Cardiac fibroblast (primary cell): ENCODE results near the gene PCDHGA4.
A peak's percentile ranks its signal among the peaks of the same experiment; 100 is the strongest.
"Not testable (repeated sequence)": the region's sequence is repeated elsewhere in the genome, so short reads cannot be mapped to it uniquely, and the experiment has no call there.

Experiments
- DNase-seq, 2 donors: peaks; one replicate each; pipeline versions ENCODE4 v3.0.0 to v3.0.0-alpha.2; 2010; ENCODE audit warnings: low read depth in 2 of 2
- H3K4me3 ChIP-seq, 2 donors: replicated peaks in 1 of 2; 1 replicate in 1 of 2; 2 replicates in 1 of 2; pipeline ENCODE4 v1.5.1; 2011; ENCODE audit warnings: low read depth in 2 of 2, low read length in 2 of 2, mild to moderate bottlenecking in 2 of 2, moderate library complexity in 1 of 2
- CTCF ChIP-seq: IDR thresholded peaks from one replicate; pipeline ENCODE4 v1.5.1; 2011; ENCODE audit warnings: low read depth, mild to moderate bottlenecking, low read length, inconsistent platforms

PCDHGA4 gene

GRCh38 chr5:141322261-141322660, 32.6 kb upstream of the PCDHGA4 start:
- TF ChIP-seq CTCF: no peak
- no peak overlapping the region for H3K4me3 ChIP-seq
- DNase-seq: no peak

- peak; percentile 78 for TF ChIP-seq CTCF
- H3K4me3 ChIP-seq: peak overlapping the region; percentile 35 to 41
- DNase-seq: peak; percentile 72 to 81
Observed at GRCh38 chr5:141326088-141326854, 28.6 kb upstream of the PCDHGA4 start.

- TF ChIP-seq CTCF: no peak
- H3K4me3 ChIP-seq: no peak overlapping the region
- DNase-seq: no peak
Observed at GRCh38 chr5:141328231-141328630, 26.6 kb upstream of the PCDHGA4 start.

- peak within 1 kb of the TSS; percentile 0 to 35 for H3K4me3 ChIP-seq
- peak; percentile 72 for TF ChIP-seq CTCF
- DNase-seq: peak; percentile 59 to 75
Observed at GRCh38 chr5:141330299-141331080, 24.3 kb upstream of the PCDHGA4 start, which contains the start of gene PCDHGA1. PCDHGA1 (plus strand) TSS chr5:141330514.

GRCh38 chr5:141332571-141332970, 22.2 kb upstream of the PCDHGA4 start:
- H3K4me3 ChIP-seq, DNase-seq: not testable (repeated sequence)

GRCh38 chr5:141338538-141339306, 16.1 kb upstream of the PCDHGA4 start, which contains the start of gene PCDHGA2:
PCDHGA2 (plus strand) TSS chr5:141338760.
- H3K4me3 ChIP-seq: peak within 1 kb of the TSS; percentile 29 to 33
- peak; percentile 54 to 73 for DNase-seq
- TF ChIP-seq CTCF: peak; percentile 49

GRCh38 chr5:141340781-141341354, 14.0 kb upstream of the PCDHGA4 start:
- DNase-seq, H3K4me3 ChIP-seq: not testable (repeated sequence)
